HepG2 (cell line): Measurements from ENCODE around the gene CDX1. TPM values are rescaled to one million over a fixed set of nuclear protein-coding genes. Genes with fewer than 3 reads are reported as not detected.

Source experiments
- ATAC-seq: fragments of 200-7000 bp; cut with Tn5 transposase; 3 replicates; pipeline ENCODE4 v1.9.1; 2020; ENCODE audit warnings: mild to moderate bottlenecking, moderate library complexity
- BruUV-seq: library from RNA; stranded (reverse); fragments of 400-500 nt; replicated peaks from 2 replicates; lab custom pipeline; 2021; lab: Mats Ljungman, UMichigan
- CTCF ChIA-PET: fragments of 300-600 bp; formaldehyde crosslinking; extraction: SDS; loops from one replicate; lab custom pipeline; 2021; ENCODE audit warnings: low total read pairs, inconsistent platforms, low intra/inter-chr PET ratio; lab: Yijun Ruan, JAX
- POLR2A ChIA-PET: fragments of 350-600 bp; sonication (Branson Sonifier 250); formaldehyde crosslinking; loops from one replicate; lab custom pipeline; 2020; ENCODE audit warnings: antibody characterized with exemption, inconsistent platforms; lab: Yijun Ruan, JAX
- DNase-seq: peaks from one replicate; pipeline ENCODE4 v3.0.0-alpha.2; 2015; ENCODE audit warnings: low spot score
- FAIRE-seq: peaks from 3 replicates; lab custom pipeline; 2011; peaks lifted over from hg19 to GRCh38; lab: Jason Lieb, UNC
- H2AFZ ChIP-seq: one replicate; pipeline ENCODE4 v1.6.1; 2011; ENCODE audit warnings: low read length, inconsistent platforms
- H3K27ac ChIP-seq: fragments of 300-600 bp; 3 replicates; pipeline ENCODE4 v1.8.0; 2011; ENCODE audit warnings: mixed run types, mild to moderate bottlenecking, mixed read lengths, low read length, inconsistent platforms; ENCODE audit not compliant: insufficient read depth; ENCODE audit errors: extremely low read length
- H3K27me3 ChIP-seq, 2 experiments: fragments of 200-600 bp in 1 of 2; 2 replicates in 1 of 2; 3 replicates in 1 of 2; pipeline versions ENCODE4 v1.6.0 to v1.8.0; 2011; ENCODE audit warnings: low read length in 2 of 2, mild to moderate bottlenecking in 2 of 2, moderate library complexity in 2 of 2, inconsistent platforms in 1 of 2; ENCODE audit not compliant: insufficient read depth in 2 of 2, control insufficient read depth in 1 of 2
- H3K36me3 ChIP-seq, 2 experiments: fragments of 200-600 bp in 1 of 2; replicated peaks in 1 of 2; 2 replicates in 1 of 2; 3 replicates in 1 of 2; pipeline versions ENCODE4 v1.5.1 to v1.8.0; 2011; ENCODE audit warnings: low read length in 2 of 2, inconsistent platforms in 1 of 2; ENCODE audit not compliant: insufficient read depth in 2 of 2, control insufficient read depth in 1 of 2
- H3K4me1 ChIP-seq: 2 replicates; pipeline ENCODE4 v1.5.1; 2012; ENCODE audit warnings: low read length, inconsistent platforms; ENCODE audit not compliant: insufficient read depth
- H3K4me2 ChIP-seq: 2 replicates; pipeline ENCODE4 v1.6.0; 2011; ENCODE audit warnings: low read depth, low read length, inconsistent platforms
- H3K4me3 ChIP-seq, 3 experiments: fragments of 200-600 bp in 1 of 3; sonication (generic), shearing (Covaris generic) in 1 of 3; replicated peaks in 1 of 3; 2 replicates each; pipeline ENCODE4 v1.5.1; 2011 to 2016; ENCODE audit warnings: low read length in 3 of 3, inconsistent platforms in 2 of 3, low read depth in 2 of 3, mild to moderate bottlenecking in 2 of 3, control low read depth in 1 of 3, mixed read lengths in 1 of 3; ENCODE audit not compliant: insufficient read depth in 1 of 3
- H3K79me2 ChIP-seq: one replicate; pipeline ENCODE4 v1.6.1; 2011; ENCODE audit warnings: low read length, inconsistent platforms; ENCODE audit not compliant: insufficient read depth
- H3K9ac ChIP-seq: 2 replicates; pipeline ENCODE4 v1.6.0; 2011; ENCODE audit warnings: mild to moderate bottlenecking, low read depth, low read length, inconsistent platforms; ENCODE audit not compliant: insufficient read depth
- H3K9me3 ChIP-seq: 2 replicates; pipeline ENCODE4 v1.5.1; 2012; ENCODE audit warnings: mild to moderate bottlenecking, low read length
- H4K20me1 ChIP-seq: 2 replicates; pipeline ENCODE4 v1.6.0; 2011; ENCODE audit warnings: inconsistent platforms, mild to moderate bottlenecking, low read length, moderate library complexity; ENCODE audit not compliant: insufficient read depth
- CAMTA2 ChIP-seq: sonication (generic); formaldehyde crosslinking; IDR thresholded peaks from 2 replicates; pipeline ENCODE4 v1.4.0; 2020; ENCODE audit warnings: mild to moderate bottlenecking, missing genetic modification reagents, borderline replicate concordance
- ETV6 ChIP-seq: sonication (generic); formaldehyde crosslinking; conservative IDR thresholded peaks from 2 replicates; pipeline ENCODE4 v1.4.0; 2020; ENCODE audit warnings: missing genetic modification reagents
- FIP1L1 ChIP-seq: fragments of 200-400 bp; formaldehyde crosslinking; IDR thresholded peaks from 2 replicates; pipeline ENCODE4 v1.6.1; 2018; ENCODE audit warnings: low read depth, mild to moderate bottlenecking, low read length, moderate library complexity, borderline replicate concordance; ENCODE audit not compliant: insufficient read depth
- KLF13 ChIP-seq: sonication (generic); formaldehyde crosslinking; IDR thresholded peaks from 2 replicates; pipeline ENCODE4 v1.4.0; 2020; ENCODE audit warnings: mild to moderate bottlenecking, missing genetic modification reagents
- MIER2 ChIP-seq: IDR thresholded peaks from 2 replicates; pipeline ENCODE4 v1.6.1; 2016; ENCODE audit warnings: missing biosample characterization, missing genetic modification reagents
- POLR2G ChIP-seq: fragments of 200-400 bp; formaldehyde crosslinking; IDR thresholded peaks from 2 replicates; pipeline ENCODE4 v1.6.1; 2018; ENCODE audit warnings: mild to moderate bottlenecking, low read depth, low read length, moderate library complexity
- STAG1 ChIP-seq: sonication (generic); formaldehyde crosslinking; IDR thresholded peaks from 2 replicates; pipeline ENCODE4 v1.4.0; 2020; ENCODE audit warnings: missing genetic modification reagents
- TBL1XR1 ChIP-seq: fragments of 150-350 bp; IDR thresholded peaks from 2 replicates; pipeline ENCODE4 v1.6.1; 2014; ENCODE audit warnings: borderline replicate concordance, low read length; ENCODE audit not compliant: partially characterized antibody
- TOE1 ChIP-seq: sonication (generic); formaldehyde crosslinking; IDR thresholded peaks from 2 replicates; pipeline ENCODE4 v1.4.0; 2020; ENCODE audit warnings: mild to moderate bottlenecking, missing genetic modification reagents
- ZMYM2 ChIP-seq: sonication (generic); formaldehyde crosslinking; IDR thresholded peaks from 2 replicates; pipeline ENCODE4 v1.8.0; 2022; ENCODE audit warnings: mild to moderate bottlenecking, missing genetic modification reagents
- ZNF101 ChIP-seq: sonication (generic); formaldehyde crosslinking; IDR thresholded peaks from 2 replicates; pipeline ENCODE4 v1.4.0; 2020; ENCODE audit warnings: mild to moderate bottlenecking, low read depth, missing genetic modification reagents, borderline replicate concordance
- ZNF263 ChIP-seq: sonication (generic); formaldehyde crosslinking; IDR thresholded peaks from 2 replicates; pipeline ENCODE4 v1.4.0; 2020; ENCODE audit warnings: missing genetic modification reagents
- ZSCAN22 ChIP-seq: sonication (generic); formaldehyde crosslinking; IDR thresholded peaks from 2 replicates; pipeline ENCODE4 v1.4.0; 2020; ENCODE audit warnings: mild to moderate bottlenecking, missing genetic modification reagents
- WGBS: methylation state at CpG from one replicate; pipeline ENCODE4 v1.1.6; 2017; ENCODE audit warnings: low lambda C conversion rate; 5-methylcytosine and 5-hydroxymethylcytosine counted together
- in situ Hi-C: cut with HindIII; loops from 2 replicates; pipeline ENCODE4 v1.10.0; 2017; ENCODE audit warnings: low pct_unique_long_range_greater_than_20kb; ENCODE audit not compliant: extremely low pct_ligation_motif_present
- intact Hi-C: fragments of 100-400 bp; cut with micrococcal nuclease; formaldehyde crosslinking; loops from one replicate; pipeline ENCODE4 v1.10.0; 2022; ENCODE audit not compliant: unreplicated experiment
- polyA plus RNA-seq, 8 experiments: library from polyadenylated mRNA; depleted of rRNA in 3 of 8; stranded (reverse) in 7 of 8; unstranded in 1 of 8; fragments of >200 nt; fragmentation: Illumina TruSeq in 4 of 8; extraction: Trizol in 4 of 8; gene quantifications; 2 replicates each; pipeline versions ENCODE4 v1.2.1 to v1.2.3, GENCODE V29; 2011 to 2016; ENCODE audit warnings: low read depth in 4 of 8, missing spikeins in 1 of 8, mixed read lengths in 1 of 8; ENCODE audit not compliant: insufficient read depth in 1 of 8
- total RNA-seq, 5 experiments: library from RNA; depleted of rRNA; stranded (reverse); fragments of >200 nt; fragmentation: Illumina TruSeq; extraction: Trizol; gene quantifications; 2 replicates each; pipeline ENCODE4 v1.2.3, GENCODE V29; 2016; ENCODE audit warnings: low read depth in 1 of 5
- TF ChIP-seq, protein P1 (sequence below): sonication (generic); formaldehyde crosslinking; IDR thresholded peaks from 2 replicates; pipeline ENCODE4 v1.9.0; 2022; ENCODE audit warnings: missing genetic modification reagents, mild to moderate bottlenecking, borderline replicate concordance
- TF ChIP-seq, protein P2 (sequence below): sonication (generic); formaldehyde crosslinking; IDR thresholded peaks from 2 replicates; pipeline ENCODE4 v1.5.0; 2020; ENCODE audit warnings: mild to moderate bottlenecking, missing genetic modification reagents, borderline replicate concordance
- TF ChIP-seq, protein P3 (sequence below): sonication (generic); formaldehyde crosslinking; IDR thresholded peaks from 2 replicates; pipeline ENCODE4 v1.5.0; 2020; ENCODE audit warnings: missing genetic modification reagents, mild to moderate bottlenecking, borderline replicate concordance

CDX1 gene
- total and polyA plus RNA-seq, 2 of the 13 experiments (the other 11 are each of a cell fraction or from before 2014, with no cell fraction given) = not detected

DNA sequence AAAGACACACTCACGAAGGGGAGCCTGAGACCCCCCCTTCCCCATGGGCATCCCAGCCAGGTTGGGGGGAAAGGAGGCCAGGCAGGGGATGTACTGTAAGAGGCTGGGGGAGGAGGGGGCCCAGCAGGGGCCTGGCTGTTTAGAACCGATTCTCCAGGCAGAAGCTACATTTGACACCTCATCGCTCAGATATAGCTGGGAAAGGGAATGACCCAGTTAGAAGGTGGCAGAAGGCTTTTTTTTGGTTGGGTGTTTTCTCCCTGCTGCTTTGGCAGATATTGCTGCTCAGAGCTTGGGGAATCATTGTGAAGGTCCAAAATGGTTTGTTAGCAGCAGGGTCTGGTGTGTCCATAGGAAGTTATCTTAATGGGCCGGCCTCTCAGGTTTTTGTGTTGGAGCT lies 6.0 kb downstream of the CDX1 start:
- POLR2A ChIA-PET = no interaction called here
- DNase-seq = no peak
- Histone ChIP-seq H3K4me3 (no peak overlapping the region), H4K20me1 (no peaks in the 10 kb centered on the region), H3K4me1 (peaks cover 10% of the 10 kb centered on the region), H2AFZ (no peak overlapping the region), H3K79me2 (no peaks in the 10 kb centered on the region), H3K27me3 (peaks cover 0 to 23% of the 10 kb centered on the region in 2 experiments; a peak in 3 of 5 replicates), H3K27ac (no peak overlapping the region), H3K4me2 (no peak overlapping the region), H3K9ac (no peak overlapping the region), H3K36me3 (no peaks in the 10 kb centered on the region), H3K9me3 (no peaks in the 10 kb centered on the region)
- intact Hi-C loops = no loop called here
- BruUV-seq = no TSS peak
- in situ Hi-C loops = no loop called here
- FAIRE-seq = no peak
- WGBS = 8% methylated on average over 3 of the region's 4 CpGs
- CTCF ChIA-PET = no interaction called here
- no peak for ATAC-seq
- TF ChIP-seq ZSCAN22 (CRISPR knock-in tag) = no peak
- TF ChIP-seq STAG1 (CRISPR knock-in tag) = no peak
- TF ChIP-seq ZMYM2 (CRISPR knock-in tag) = no peak
- no peak for TF ChIP-seq CAMTA2 (CRISPR knock-in tag)
- no peak for TF ChIP-seq TOE1
- TF ChIP-seq ZNF263 = no peak
- no peak for TF ChIP-seq TBL1XR1
- TF ChIP-seq, protein P1, sequence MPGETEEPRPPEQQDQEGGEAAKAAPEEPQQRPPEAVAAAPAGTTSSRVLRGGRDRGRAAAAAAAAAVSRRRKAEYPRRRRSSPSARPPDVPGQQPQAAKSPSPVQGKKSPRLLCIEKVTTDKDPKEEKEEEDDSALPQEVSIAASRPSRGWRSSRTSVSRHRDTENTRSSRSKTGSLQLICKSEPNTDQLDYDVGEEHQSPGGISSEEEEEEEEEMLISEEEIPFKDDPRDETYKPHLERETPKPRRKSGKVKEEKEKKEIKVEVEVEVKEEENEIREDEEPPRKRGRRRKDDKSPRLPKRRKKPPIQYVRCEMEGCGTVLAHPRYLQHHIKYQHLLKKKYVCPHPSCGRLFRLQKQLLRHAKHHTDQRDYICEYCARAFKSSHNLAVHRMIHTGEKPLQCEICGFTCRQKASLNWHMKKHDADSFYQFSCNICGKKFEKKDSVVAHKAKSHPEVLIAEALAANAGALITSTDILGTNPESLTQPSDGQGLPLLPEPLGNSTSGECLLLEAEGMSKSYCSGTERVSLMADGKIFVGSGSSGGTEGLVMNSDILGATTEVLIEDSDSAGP (CRISPR knock-in tag) = no peak
- no peak for TF ChIP-seq MIER2 (CRISPR knock-in tag)
- no peak for TF ChIP-seq POLR2G
- TF ChIP-seq ZNF101 (CRISPR knock-in tag) = no peak
- no peak for TF ChIP-seq KLF13 (CRISPR knock-in tag)
- TF ChIP-seq, protein P2, sequence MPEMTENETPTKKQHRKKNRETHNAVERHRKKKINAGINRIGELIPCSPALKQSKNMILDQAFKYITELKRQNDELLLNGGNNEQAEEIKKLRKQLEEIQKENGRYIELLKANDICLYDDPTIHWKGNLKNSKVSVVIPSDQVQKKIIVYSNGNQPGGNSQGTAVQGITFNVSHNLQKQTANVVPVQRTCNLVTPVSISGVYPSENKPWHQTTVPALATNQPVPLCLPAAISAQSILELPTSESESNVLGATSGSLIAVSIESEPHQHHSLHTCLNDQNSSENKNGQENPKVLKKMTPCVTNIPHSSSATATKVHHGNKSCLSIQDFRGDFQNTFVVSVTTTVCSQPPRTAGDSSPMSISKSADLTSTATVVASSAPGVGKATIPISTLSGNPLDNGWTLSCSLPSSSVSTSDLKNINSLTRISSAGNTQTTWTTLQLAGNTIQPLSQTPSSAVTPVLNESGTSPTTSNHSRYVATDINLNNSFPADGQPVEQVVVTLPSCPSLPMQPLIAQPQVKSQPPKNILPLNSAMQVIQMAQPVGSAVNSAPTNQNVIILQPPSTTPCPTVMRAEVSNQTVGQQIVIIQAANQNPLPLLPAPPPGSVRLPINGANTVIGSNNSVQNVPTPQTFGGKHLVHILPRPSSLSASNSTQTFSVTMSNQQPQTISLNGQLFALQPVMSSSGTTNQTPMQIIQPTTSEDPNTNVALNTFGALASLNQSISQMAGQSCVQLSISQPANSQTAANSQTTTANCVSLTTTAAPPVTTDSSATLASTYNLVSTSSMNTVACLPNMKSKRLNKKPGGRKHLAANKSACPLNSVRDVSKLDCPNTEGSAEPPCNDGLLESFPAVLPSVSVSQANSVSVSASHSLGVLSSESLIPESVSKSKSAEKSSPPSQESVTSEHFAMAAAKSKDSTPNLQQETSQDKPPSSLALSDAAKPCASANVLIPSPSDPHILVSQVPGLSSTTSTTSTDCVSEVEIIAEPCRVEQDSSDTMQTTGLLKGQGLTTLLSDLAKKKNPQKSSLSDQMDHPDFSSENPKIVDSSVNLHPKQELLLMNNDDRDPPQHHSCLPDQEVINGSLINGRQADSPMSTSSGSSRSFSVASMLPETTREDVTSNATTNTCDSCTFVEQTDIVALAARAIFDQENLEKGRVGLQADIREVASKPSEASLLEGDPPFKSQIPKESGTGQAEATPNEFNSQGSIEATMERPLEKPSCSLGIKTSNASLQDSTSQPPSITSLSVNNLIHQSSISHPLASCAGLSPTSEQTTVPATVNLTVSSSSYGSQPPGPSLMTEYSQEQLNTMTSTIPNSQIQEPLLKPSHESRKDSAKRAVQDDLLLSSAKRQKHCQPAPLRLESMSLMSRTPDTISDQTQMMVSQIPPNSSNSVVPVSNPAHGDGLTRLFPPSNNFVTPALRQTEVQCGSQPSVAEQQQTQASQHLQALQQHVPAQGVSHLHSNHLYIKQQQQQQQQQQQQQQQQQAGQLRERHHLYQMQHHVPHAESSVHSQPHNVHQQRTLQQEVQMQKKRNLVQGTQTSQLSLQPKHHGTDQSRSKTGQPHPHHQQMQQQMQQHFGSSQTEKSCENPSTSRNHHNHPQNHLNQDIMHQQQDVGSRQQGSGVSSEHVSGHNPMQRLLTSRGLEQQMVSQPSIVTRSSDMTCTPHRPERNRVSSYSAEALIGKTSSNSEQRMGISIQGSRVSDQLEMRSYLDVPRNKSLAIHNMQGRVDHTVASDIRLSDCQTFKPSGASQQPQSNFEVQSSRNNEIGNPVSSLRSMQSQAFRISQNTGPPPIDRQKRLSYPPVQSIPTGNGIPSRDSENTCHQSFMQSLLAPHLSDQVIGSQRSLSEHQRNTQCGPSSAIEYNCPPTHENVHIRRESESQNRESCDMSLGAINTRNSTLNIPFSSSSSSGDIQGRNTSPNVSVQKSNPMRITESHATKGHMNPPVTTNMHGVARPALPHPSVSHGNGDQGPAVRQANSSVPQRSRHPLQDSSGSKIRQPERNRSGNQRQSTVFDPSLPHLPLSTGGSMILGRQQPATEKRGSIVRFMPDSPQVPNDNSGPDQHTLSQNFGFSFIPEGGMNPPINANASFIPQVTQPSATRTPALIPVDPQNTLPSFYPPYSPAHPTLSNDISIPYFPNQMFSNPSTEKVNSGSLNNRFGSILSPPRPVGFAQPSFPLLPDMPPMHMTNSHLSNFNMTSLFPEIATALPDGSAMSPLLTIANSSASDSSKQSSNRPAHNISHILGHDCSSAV (CRISPR knock-in tag) = no peak
- TF ChIP-seq FIP1L1 = no peak
- TF ChIP-seq, protein P3, sequence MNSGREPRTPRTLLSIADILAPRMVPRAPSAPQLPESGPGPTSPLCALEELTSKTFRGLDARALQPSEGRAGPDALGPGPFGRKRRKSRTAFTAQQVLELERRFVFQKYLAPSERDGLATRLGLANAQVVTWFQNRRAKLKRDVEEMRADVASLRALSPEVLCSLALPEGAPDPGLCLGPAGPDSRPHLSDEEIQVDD = no peak
- no peak for TF ChIP-seq ETV6 (CRISPR knock-in tag)
